RWPE2 (cell line): Measurements from ENCODE around the gene GAPDH.

ENCODE experiments used
- ATAC-seq: fragments of 200-7000 bp; cut with Tn5 transposase; 3 replicates; pipeline ENCODE4 v1.9.1; 2021; ENCODE audit warnings: low read depth
- DNase-seq: peaks from one replicate; pipeline ENCODE4 v3.0.0-alpha.2; 2020; ENCODE audit warnings: low spot score
- H3K27ac ChIP-seq: fragments of 450-650 bp; 2 replicates; pipeline ENCODE4 v1.5.1; 2017; ENCODE audit warnings: mild to moderate bottlenecking; ENCODE audit not compliant: poor library complexity, severe bottlenecking
- H3K27me3 ChIP-seq: fragments of 250-450 bp; sonication (Bioruptor Pico); 2 replicates; pipeline ENCODE4 v1.5.1; 2021; ENCODE audit warnings: mild to moderate bottlenecking, moderate library complexity; ENCODE audit not compliant: insufficient read depth, poor library complexity, severe bottlenecking
- H3K36me3 ChIP-seq: fragments of 250-450 bp; sonication (Bioruptor Pico); 2 replicates; pipeline ENCODE4 v1.5.1; 2020; ENCODE audit warnings: low read depth, mild to moderate bottlenecking, moderate library complexity
- H3K4me1 ChIP-seq: fragments of 250-450 bp; sonication (Bioruptor Pico); 2 replicates; pipeline ENCODE4 v1.5.1; 2021; ENCODE audit warnings: mild to moderate bottlenecking, moderate library complexity; ENCODE audit not compliant: insufficient read depth, poor library complexity, severe bottlenecking
- H3K4me3 ChIP-seq: fragments of 250-450 bp; sonication (Bioruptor Pico); 2 replicates; pipeline ENCODE4 v1.5.1; 2021; ENCODE audit warnings: mild to moderate bottlenecking, moderate library complexity; ENCODE audit not compliant: severe bottlenecking
- H3K9me3 ChIP-seq: fragments of 250-450 bp; sonication (Bioruptor Pico); 2 replicates; pipeline ENCODE4 v1.5.1; 2021; ENCODE audit warnings: mild to moderate bottlenecking, moderate library complexity; ENCODE audit not compliant: severe bottlenecking
- TF ChIP-seq, protein P1 (sequence below): fragments of 450-650 bp; IDR thresholded peaks from one replicate; pipeline ENCODE4 v1.5.1; 2017; ENCODE audit warnings: mild to moderate bottlenecking, moderate library complexity; ENCODE audit not compliant: poor library complexity, severe bottlenecking

GAPDH gene

GRCh38 chr12:6563448-6564050, 29.2 kb downstream of the GAPDH start:
- no peaks in the 10 kb centered on the region for H3K9me3 ChIP-seq
- TF ChIP-seq, protein P1, sequence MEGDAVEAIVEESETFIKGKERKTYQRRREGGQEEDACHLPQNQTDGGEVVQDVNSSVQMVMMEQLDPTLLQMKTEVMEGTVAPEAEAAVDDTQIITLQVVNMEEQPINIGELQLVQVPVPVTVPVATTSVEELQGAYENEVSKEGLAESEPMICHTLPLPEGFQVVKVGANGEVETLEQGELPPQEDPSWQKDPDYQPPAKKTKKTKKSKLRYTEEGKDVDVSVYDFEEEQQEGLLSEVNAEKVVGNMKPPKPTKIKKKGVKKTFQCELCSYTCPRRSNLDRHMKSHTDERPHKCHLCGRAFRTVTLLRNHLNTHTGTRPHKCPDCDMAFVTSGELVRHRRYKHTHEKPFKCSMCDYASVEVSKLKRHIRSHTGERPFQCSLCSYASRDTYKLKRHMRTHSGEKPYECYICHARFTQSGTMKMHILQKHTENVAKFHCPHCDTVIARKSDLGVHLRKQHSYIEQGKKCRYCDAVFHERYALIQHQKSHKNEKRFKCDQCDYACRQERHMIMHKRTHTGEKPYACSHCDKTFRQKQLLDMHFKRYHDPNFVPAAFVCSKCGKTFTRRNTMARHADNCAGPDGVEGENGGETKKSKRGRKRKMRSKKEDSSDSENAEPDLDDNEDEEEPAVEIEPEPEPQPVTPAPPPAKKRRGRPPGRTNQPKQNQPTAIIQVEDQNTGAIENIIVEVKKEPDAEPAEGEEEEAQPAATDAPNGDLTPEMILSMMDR, result peak; percentile 79
- peaks cover 88% of the 10 kb centered on the region for H3K36me3 ChIP-seq
- DNase-seq, result no peak
- no peak overlapping the region for H3K4me3 ChIP-seq
- ATAC-seq, result 0 out of 3 replicates have a peak, but pooled peaks have one; percentile 21
- peaks cover 3% of the 10 kb centered on the region for H3K4me1 ChIP-seq
- no peak overlapping the region for H3K27ac ChIP-seq
- H3K27me3 ChIP-seq, result no peaks in the 10 kb centered on the region

DNA sequence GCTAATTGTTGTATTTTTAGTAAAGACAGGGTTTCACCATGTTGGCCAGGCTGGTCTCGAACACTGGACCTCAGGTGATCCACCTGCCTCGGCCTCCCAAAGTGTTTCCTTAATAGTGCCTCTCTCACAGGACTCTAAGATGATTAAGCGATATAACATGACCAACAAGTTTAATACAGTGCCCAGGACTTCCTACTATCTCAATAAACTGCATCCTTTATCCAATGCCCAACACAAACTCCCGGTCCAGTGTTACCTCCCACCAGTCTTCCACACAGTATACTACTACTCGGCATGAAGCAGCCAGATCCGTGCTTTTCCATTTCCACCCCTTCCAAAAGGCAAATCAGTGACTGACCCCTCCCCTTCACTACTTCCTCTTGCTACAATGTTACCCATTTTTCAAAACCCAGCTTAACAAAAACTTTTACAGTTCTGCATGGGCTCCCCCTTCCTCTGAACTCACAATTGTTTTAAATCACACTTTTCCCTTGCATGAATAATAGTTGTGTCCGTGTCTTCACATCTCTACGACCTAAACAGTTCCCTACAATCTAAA, 32.9 kb downstream of the GAPDH start:
- Histone ChIP-seq H3K4me3 (peak overlapping the region; percentile 78), H3K4me1 (peaks cover 3% of the 10 kb centered on the region), H3K27me3 (no peaks in the 10 kb centered on the region), H3K9me3 (no peaks in the 10 kb centered on the region), H3K36me3 (peaks cover 81% of the 10 kb centered on the region), H3K27ac (peak overlapping the region; percentile 59)
- ATAC-seq (no peak), DNase-seq (no peak)
- TF ChIP-seq, protein P1, result no peak

DNA sequence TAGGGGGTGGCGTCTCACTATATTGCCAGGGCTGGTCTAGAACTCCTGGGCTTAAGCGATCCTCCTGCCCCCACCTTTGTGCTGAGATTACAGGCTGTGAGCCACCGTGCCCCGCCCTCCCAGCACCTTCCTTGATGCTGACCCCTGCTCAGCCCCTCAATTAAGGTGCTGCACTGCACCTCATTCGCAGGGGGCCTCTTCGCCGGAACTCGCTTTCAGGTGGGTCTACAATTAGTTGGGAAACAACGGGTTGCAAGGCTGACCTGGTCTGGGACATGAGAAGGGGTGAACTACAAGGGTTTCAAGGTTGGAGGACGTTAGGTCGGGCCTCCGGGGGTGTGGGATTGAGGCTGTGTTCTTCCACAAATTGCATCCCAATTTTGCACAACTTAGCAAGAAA, 35.0 kb downstream of the GAPDH start:
- Histone ChIP-seq H3K36me3 (peaks cover 81% of the 10 kb centered on the region), H3K4me1 (peaks cover 3% of the 10 kb centered on the region), H3K27ac (no peak overlapping the region), H3K27me3 (no peaks in the 10 kb centered on the region), H3K9me3 (no peaks in the 10 kb centered on the region), H3K4me3 (no peak overlapping the region)
- no peak for ATAC-seq
- no peak for DNase-seq
- TF ChIP-seq, protein P1, result no peak

GRCh38 chr12:6569786-6570185, 35.5 kb downstream of the GAPDH start:
- DNase-seq (no peak), ATAC-seq (no peak)
- TF ChIP-seq, protein P1, result no peak
- no peak overlapping the region for H3K4me3 ChIP-seq
- no peaks in the 10 kb centered on the region for H3K27me3 ChIP-seq
- H3K4me1 ChIP-seq, result peaks cover 3% of the 10 kb centered on the region
- no peak overlapping the region for H3K27ac ChIP-seq
- H3K36me3 ChIP-seq, result peaks cover 81% of the 10 kb centered on the region
- H3K9me3 ChIP-seq, result no peaks in the 10 kb centered on the region

GRCh38 chr12:6570264-6570887, 36.1 kb downstream of the GAPDH start:
- Histone ChIP-seq H3K27me3 (no peaks in the 10 kb centered on the region), H3K4me1 (peaks cover 3% of the 10 kb centered on the region), H3K4me3 (no peak overlapping the region), H3K27ac (no peak overlapping the region), H3K36me3 (peaks cover 81% of the 10 kb centered on the region), H3K9me3 (no peaks in the 10 kb centered on the region)
- DNase-seq, result no peak
- no peak for ATAC-seq
- TF ChIP-seq, protein P1, result peak; percentile 66
